HG02610 (cell line): ENCODE results near the gene CD6.

Source experiments
- ATAC-seq: cut with Tn5 transposase; IDR thresholded peaks from one replicate; pipeline ENCODE4 v1.9.1; 2021; ENCODE audit warnings: mild to moderate bottlenecking, moderate library complexity; ENCODE audit not compliant: unreplicated experiment

The CD6 gene

GRCh38 chr11:61008971-61009370 is 37.5 kb downstream of the CD6 start:
- no peak for ATAC-seq

GRCh38 chr11:61009392-61010275 is 38.2 kb downstream of the CD6 start:
- no peak for ATAC-seq

GRCh38 chr11:61010466-61011228 is 39.2 kb downstream of the CD6 start:
- ATAC-seq, result no peak

- ATAC-seq, result no peak
These were observed 39.9 kb downstream of the CD6 start for GRCh38 chr11:61011229-61011870.

- ATAC-seq, result no peak
These were observed 40.7 kb downstream of the CD6 start for GRCh38 chr11:61011950-61012736.

GRCh38 chr11:61012737-61013215 is 41.3 kb downstream of the CD6 start:
- ATAC-seq, result no peak

- no peak for ATAC-seq
These were observed 46.6 kb downstream of the CD6 start for GRCh38 chr11:61018059-61018458.

GRCh38 chr11:61019037-61019831 is 47.8 kb downstream of the CD6 start:
- ATAC-seq, result no peak

- ATAC-seq, result no peak
These were observed 48.4 kb downstream of the CD6 start for GRCh38 chr11:61019832-61020405.

- no peak for ATAC-seq
These were observed 49.2 kb downstream of the CD6 start for GRCh38 chr11:61020551-61021235.

- ATAC-seq, result peak; percentile 49
These were observed 50.3 kb downstream of the CD6 start for GRCh38 chr11:61021661-61022212.

GRCh38 chr11:61022311-61023085 is 51.0 kb downstream of the CD6 start:
- ATAC-seq, result no peak

- ATAC-seq, result no peak
These were observed 51.8 kb downstream of the CD6 start for GRCh38 chr11:61023086-61023965.

- no peak for ATAC-seq
These were observed 52.5 kb downstream of the CD6 start for GRCh38 chr11:61023966-61024295.

GRCh38 chr11:61024938-61025820 is 53.7 kb downstream of the CD6 start:
- no peak for ATAC-seq

- ATAC-seq, result no peak
These were observed 54.3 kb downstream of the CD6 start for GRCh38 chr11:61025821-61026120.
